Ishikawa (cell line): ENCODE data around the gene CHD1.

Experiments used
- CEBPB ChIP-seq: IDR thresholded peaks from 2 replicates; pipeline ENCODE4 v1.6.1; 2012
- CREB1 ChIP-seq: IDR thresholded peaks from 2 replicates; pipeline ENCODE4 v1.6.1; 2012; ENCODE audit warnings: low read depth
- EGR1 ChIP-seq: IDR thresholded peaks from 2 replicates; pipeline ENCODE4 v1.6.1; 2012
- TEAD4 ChIP-seq: IDR thresholded peaks from 2 replicates; pipeline ENCODE4 v1.6.1; 2012

DNA sequence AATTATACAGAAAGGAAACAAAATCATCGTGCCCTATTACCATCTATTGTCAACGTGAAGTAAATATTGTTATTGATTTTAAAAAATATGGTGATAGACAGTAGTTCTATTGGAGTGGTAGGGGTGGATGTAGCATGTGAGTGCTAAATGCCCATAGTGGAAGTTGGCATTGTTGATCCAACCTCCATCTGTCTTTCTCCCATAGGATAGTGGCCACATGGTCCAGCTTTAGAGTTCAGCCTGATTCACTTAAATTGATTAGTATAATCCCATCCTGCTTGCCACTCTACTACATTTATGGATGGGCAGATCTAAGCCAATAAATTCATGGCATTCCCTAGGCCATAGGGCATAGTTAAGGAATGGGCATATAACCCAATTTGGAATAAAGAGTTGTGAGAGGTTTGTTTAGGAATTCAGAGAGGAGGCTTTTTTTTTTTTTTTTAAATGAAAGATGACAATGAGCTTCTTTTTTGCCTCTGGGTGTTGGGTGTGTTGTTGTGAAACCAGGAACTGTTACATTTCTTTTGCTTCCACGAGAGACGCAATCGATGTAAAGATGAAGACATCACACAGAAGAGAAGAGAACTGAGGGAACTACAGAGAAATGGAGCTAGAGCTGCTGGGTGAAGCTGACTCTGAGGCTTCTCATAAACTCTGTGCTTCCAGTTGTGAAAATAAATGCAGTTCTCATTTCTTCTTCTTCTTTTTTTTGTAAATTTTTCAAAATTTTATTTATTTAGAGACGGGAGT is 12.5 kb upstream of the CHD1 start:
- TF ChIP-seq CREB1 = no peak
- no peak for TF ChIP-seq CEBPB
- no peak for TF ChIP-seq EGR1
- TF ChIP-seq TEAD4 = no peak
